Gastrocnemius medialis (tissue), 4 donors: ENCODE results near the gene CENPW.

Experiments used
- POLR2A ChIP-seq, 2 donors: fragments of 450-650 bp; IDR thresholded peaks; one replicate each; pipeline ENCODE4 v1.6.1; 2017; ENCODE audit warnings: antibody characterized with exemption in 2 of 2, mild to moderate bottlenecking in 2 of 2, moderate library complexity in 2 of 2
- TF ChIP-seq, protein P1 (sequence below), 5 experiments: fragments of 450-650 bp in 3 of 5; fragments of 200-600 bp in 2 of 5; sonication (generic) in 2 of 5; IDR thresholded peaks in 4 of 5; conservative IDR thresholded peaks in 1 of 5; 1 replicate in 4 of 5; 2 replicates in 1 of 5; pipeline ENCODE4 v1.5.1; 2016 to 2019; ENCODE audit warnings: antibody characterized with exemption in 5 of 5, mild to moderate bottlenecking in 3 of 5, moderate library complexity in 3 of 5

DNA sequence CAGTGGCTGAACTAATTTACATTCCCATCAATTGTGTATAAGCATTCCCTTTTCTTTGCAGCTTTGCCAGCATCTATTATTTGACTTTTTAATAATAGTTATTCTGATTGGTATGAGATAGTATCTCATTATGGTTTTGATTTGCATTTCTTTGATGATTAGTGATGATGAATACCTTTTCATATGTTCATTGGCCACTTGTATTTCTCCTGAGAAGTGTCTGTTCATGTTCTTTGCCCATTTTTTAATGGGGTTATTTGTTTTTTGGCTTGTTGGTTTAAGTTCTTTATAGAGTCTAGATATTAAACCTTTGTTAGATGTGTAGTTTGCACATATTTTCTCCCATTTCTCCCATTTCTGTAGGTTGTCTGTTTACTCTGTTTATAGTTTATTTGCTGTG is 16.6 kb downstream of the CENPW start:
- TF ChIP-seq, protein P1, sequence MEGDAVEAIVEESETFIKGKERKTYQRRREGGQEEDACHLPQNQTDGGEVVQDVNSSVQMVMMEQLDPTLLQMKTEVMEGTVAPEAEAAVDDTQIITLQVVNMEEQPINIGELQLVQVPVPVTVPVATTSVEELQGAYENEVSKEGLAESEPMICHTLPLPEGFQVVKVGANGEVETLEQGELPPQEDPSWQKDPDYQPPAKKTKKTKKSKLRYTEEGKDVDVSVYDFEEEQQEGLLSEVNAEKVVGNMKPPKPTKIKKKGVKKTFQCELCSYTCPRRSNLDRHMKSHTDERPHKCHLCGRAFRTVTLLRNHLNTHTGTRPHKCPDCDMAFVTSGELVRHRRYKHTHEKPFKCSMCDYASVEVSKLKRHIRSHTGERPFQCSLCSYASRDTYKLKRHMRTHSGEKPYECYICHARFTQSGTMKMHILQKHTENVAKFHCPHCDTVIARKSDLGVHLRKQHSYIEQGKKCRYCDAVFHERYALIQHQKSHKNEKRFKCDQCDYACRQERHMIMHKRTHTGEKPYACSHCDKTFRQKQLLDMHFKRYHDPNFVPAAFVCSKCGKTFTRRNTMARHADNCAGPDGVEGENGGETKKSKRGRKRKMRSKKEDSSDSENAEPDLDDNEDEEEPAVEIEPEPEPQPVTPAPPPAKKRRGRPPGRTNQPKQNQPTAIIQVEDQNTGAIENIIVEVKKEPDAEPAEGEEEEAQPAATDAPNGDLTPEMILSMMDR (IDR thresholded peaks at IDR 0.05 in 4 of 5, conservative IDR thresholded peaks at IDR 0.05 in 1 of 5) = no peak
- TF ChIP-seq POLR2A (IDR thresholded peaks at IDR 0.05) = no peak
